ENCODE results near the gene PNO1.

The PNO1 gene

DNA sequence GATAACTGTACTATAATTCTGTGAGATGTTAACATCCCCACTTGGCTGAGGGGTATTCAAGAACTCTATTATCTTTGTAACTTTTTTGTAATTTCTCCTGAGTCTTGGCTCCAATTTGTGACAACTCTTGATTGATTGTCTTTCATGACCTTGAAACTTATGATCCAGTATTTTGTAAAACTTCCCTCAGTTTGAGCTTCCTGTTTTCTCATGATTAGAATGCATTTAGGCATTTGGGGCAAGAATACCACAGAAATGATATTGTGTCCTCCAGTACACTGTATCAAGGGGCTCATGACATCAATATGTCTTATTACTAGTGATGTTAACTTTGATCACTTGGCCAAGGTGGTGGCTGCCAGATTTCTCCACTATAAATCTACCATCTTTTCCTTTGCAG lies 37.4 kb downstream of the PNO1 start:
- no peak for DNase-seq (ENCODE audit: low spot score)

DNA sequence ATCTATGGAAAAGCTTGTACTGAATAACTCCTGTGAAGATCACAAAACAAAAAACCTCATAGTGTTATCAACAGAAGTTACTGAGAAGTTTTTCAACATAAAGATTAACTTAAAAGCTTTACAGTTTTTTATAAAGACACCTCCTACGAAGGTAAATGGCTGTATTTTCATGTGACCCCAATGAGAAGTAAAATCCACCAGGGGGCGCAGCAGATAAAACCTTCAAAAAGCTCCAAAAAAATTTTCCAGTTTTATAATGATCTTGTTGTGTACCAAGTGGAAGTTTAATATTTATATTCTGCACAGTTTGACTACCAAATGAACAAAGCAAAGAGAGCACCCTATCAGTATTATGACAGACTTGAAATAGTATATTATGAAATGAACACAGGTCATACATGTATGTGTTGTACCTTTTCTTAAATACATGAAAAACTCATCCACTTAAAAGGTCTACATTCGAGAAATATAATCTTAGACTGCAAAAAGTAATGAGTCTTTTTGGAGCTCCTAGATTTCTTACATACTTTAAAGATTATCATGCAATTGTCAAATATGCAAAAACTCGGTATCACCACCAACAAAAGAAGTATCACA lies 38.5 kb downstream of the PNO1 start:
- DNase-seq (ENCODE audit: low spot score) = peak; percentile 52

DNA sequence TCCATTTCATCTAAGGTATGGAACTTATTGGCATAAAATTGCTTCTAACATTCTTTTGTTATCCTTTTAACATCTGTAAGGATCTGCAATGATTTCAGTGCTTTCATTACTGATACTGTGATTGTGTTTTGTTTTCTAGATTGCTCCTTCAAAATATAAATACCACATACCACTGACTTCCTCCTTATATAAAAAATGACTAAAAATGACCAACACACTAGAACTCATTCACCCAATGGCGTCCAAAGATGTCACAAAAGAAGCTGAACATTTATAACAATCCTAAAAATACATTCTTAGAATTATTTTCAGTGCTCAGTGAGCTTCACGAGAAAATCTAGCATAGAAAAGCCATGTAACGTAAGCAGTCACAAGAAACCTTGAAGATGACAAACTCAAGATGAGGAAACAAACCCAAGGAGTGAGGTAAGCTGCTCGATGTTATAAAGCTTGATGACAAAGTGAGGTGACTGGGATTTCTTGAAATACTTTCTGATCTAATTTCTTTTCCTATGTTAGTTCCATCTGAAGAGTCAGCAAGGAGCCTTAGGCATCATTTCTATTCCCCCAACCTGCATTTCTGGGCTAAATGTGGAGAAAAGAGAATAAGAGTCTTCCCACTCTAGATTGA lies 42.6 kb downstream of the PNO1 start:
- DNase-seq (ENCODE audit: low spot score) = no peak

DNA sequence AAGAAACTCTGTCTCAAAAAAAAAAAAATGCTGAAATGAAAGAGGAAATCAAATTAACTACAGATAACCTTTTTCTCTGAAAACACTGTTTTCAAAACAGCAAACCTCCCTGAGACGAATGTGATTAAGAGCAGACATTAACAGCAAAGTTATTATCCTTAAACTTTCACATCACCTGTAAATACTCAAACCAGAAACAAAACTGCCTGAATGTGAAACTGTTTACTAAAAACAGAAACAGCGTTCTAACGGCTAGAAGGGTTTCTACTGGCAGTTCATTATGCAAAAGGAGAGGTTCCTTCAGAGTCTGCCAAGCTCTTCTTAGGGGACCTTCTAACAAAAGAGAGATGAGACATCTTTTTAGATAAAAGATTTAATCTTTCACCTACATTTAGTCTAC lies 45.9 kb downstream of the PNO1 start:
- DNase-seq (ENCODE audit: low spot score) = no peak

DNA sequence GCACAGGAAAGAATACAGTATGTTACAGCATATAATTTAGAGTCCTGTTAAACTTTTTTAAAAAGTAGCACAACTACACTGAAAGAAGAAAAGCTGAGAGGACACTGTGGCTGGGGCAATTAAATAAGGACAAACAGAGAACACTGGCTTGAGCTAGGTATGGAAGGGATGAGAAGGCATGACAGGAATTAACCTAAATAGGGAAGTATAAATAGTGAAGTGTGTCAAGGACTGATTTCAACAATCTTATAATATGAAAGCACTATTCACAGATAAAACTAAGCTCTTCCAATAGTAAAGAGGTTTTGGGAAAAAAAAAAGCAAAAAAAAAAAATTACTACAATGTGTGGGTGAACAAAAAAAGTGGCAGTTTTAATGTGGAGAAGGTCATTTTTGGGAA lies 49.1 kb downstream of the PNO1 start:
- DNase-seq (ENCODE audit: low spot score) = no peak

DNA sequence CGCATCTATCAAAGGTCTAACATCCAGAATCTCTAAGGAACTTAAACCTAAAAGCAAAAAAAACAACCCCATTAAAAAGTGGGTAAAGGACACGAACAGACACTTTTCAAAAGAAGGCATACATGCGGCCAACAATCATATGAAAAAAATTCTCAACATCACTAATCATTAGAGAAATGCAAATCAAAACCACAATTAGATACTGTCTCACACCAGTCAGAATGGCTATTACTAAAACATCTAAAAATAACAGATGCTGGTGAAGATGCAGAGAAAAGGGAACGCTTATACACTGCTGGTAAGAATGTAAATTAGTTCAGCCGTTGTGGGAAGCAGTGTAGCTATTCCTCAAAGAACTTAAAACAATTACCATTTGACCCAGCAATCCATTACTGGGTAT lies 56.7 kb downstream of the PNO1 start:
- no peak for DNase-seq (ENCODE audit: low spot score)

DNA sequence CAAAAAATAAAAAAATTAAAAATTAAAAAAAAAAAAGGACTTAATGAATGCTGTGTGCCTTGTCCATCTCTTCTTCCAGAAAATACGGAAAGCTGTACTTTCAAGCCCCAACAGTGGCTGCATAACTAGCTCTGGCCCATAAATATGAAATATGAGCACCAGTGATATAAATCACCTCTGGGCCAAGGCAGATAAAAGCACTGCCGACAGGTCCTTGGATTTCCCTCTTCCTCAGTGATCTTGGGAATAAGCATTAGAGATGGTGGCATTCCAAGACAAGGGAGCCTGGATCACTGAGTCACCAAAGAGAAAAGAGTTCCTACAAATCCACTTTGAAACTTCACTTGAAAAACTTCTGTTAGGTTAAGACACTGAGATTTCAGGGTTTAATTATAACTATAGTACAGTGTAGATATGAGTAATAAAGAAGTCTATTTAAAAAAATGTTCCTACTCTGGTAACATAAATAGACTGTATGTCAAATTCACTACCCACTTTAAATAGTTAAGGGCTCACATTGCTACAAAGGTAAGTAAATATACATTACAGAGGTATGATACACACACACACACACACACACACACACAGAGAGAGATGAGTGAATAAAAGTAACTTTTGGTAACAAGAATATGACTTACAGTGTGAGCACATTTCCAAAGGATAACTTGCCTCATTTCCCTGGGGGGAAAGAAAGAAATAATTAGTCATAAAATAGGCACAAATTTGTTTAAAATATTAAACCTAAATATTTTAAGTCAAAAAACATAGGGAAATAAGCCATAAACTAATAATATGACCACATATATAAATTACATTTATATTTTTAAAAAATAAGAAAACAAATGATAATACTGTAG lies 59.0 kb downstream of the PNO1 start:
- DNase-seq (ENCODE audit: low spot score) = no peak

DNA sequence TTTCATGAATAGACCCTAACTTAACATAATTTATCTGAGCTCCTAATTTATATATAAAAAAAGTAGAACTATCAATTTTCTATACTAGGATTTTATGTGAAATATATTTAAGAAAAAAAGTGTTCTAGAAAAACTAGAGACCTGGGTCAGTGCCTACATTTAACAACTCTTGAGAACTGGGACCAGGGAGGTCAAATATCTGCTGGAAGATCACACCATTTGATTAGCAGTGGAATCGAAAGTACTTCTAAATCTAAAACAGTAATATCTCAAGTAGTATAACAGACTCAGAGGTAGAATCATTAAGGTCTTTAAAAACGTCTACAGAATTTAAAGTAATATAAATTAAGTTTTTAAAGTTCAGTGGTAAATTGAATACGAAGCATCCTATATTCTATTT lies 60.0 kb downstream of the PNO1 start:
- no peak for DNase-seq (ENCODE audit: low spot score)

DNA sequence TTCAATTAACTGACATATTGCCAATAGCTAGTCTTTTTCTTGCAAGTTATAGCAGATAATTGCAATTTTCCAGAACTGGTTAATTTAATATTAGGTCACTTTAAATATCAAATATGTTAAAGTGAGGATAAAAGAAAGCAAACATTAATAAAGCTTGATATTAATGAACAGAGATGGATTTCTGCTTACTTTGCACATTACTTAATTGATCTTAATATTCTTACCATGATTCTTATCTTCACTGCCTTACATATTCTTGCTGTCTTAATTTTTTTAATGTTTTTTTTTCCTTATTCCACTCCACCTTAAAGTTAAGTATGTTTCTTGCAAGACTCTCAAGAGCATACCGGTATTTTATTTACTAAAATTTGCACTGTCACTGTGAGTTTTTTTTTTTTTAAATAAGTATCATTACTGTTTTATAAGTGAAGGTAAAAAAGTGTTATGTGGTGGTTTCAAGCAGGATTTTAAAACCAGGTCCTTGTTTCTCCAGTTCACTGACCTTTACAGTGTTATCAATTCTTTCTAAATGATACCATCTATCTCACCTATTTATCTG lies 60.7 kb downstream of the PNO1 start:
- no peak for DNase-seq (ENCODE audit: low spot score)

DNA sequence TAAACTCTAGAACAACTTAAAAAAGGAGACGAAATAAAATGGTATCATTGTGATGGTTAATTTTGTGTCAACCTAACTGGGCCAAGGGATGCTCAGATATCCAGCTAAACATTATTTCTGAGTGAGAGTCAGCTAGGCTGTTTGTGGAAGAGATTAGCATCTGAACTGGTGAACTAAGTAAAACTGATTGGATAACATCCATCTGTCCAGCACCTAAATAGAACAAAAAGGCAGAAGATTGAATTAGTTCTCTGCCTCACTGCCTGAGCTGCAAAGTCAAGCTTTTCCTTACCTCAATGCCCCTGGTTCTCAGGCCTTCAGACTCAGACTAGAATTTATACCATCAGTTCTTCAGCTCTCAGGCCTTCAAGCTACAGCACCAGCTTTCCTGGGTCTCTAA lies 64.6 kb downstream of the PNO1 start:
- no peak for DNase-seq (ENCODE audit: low spot score)

DNA sequence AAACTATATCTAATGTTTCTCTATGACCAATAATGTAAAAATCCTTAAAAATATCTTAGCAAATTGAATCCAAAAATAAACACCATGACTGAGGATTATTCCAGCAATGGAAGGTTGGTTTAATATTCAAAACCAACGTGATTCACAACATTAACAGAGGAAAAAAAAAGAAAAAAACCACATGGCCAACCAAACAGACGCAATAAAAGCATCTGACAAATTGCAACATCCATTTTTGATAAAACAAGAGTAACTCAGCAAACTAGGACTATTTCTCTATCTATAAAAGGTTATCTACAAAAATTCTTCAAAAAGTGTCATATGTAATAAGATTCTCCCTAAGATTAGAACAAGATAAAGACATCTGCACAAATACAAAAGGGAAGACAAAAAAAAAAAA lies 65.7 kb downstream of the PNO1 start:
- DNase-seq (ENCODE audit: low spot score) = no peak

DNA sequence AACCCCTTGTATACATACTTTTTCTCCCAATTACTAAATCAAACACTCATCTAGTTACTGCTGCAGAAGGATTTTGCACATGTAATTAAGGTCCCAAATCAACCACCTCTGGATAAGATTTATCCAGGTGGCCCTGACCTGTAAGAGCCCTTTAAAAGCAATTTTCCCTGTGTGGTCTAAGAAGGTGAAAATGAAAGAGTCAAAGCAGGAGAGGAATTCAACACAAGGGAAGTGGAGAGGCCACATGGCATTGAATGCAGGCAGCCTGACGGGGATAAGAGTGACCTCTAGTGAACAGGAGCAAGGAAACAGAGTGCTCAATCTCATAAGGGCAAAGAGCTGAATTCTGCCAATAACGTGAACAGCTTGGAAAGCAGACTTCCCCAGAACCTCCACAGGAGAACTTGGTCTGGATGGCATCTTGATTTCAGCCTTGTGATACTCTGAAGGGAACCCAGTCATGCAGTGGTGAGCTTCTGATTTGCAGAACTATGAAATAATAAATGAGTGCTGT lies 67.5 kb downstream of the PNO1 start:
- peak; percentile 57 for DNase-seq (ENCODE audit: low spot score)
